B cell (primary cell): ENCODE results near the gene ORAI3. TPM values are rescaled to one million over a fixed set of nuclear protein-coding genes. Genes with fewer than 3 reads are reported as not detected.

Experiments used
- ATAC-seq: fragments of 200-7000 bp; cut with Tn5 transposase; one replicate; pipeline ENCODE4 v1.10.0; 2021; ENCODE audit warnings: low read depth, mild to moderate bottlenecking, moderate number of reproducible peaks, moderate library complexity
- CTCF ChIA-PET: fragments of 350-600 bp; sonication (Branson Sonifier 250); formaldehyde crosslinking; loops from one replicate; lab custom pipeline; 2021; ENCODE audit warnings: antibody characterized with exemption, inconsistent platforms; lab: Charles Lee
- POLR2A ChIA-PET: fragments of 350-600 bp; sonication (Branson Sonifier 250); formaldehyde crosslinking; loops from one replicate; lab custom pipeline; 2021; ENCODE audit warnings: antibody characterized with exemption; lab: Charles Lee
- DNase-seq: peaks from one replicate; pipeline ENCODE4 v3.0.0; 2013
- H2AFZ ChIP-seq: 2 replicates; pipeline ENCODE4 v1.6.1; 2012; ENCODE audit warnings: mild to moderate bottlenecking, low read depth, low read length; ENCODE audit not compliant: insufficient read depth, poor library complexity, severe bottlenecking
- H3K27ac ChIP-seq, 2 donors: 1 replicate in 1 of 2; 2 replicates in 1 of 2; pipeline ENCODE4 v1.5.1; 2012 to 2013; ENCODE audit warnings: low read length in 2 of 2, mild to moderate bottlenecking in 2 of 2, moderate library complexity in 1 of 2
- H3K27me3 ChIP-seq, 4 experiments: fragments of 200-600 bp in 1 of 4; sonication (generic) in 1 of 4; replicated peaks in 1 of 4; 1 replicate in 2 of 4; 2 replicates in 2 of 4; pipeline versions ENCODE4 v1.6.1 to v1.7.0; 2013 to 2016; ENCODE audit warnings: low read length in 3 of 4, mild to moderate bottlenecking in 2 of 4, mixed read lengths in 1 of 4, moderate library complexity in 1 of 4; ENCODE audit not compliant: insufficient read depth in 4 of 4, control insufficient read depth in 3 of 4; ENCODE audit errors: control extremely low read depth in 1 of 4
- H3K36me3 ChIP-seq, 2 experiments: replicated peaks in 1 of 2; 1 replicate in 1 of 2; 2 replicates in 1 of 2; pipeline versions ENCODE4 v1.6.1 to v1.7.1; 2013; ENCODE audit warnings: low read length in 1 of 2; ENCODE audit not compliant: insufficient read depth in 2 of 2, control insufficient read depth in 1 of 2; ENCODE audit errors: control extremely low read depth in 1 of 2, extremely low read depth in 1 of 2
- H3K4me1 ChIP-seq, 2 donors: fragments of 200-600 bp in 1 of 2; sonication (generic) in 1 of 2; 1 replicate in 1 of 2; 2 replicates in 1 of 2; pipeline versions ENCODE4 v1.5.1 to v1.6.1; 2013 to 2017; ENCODE audit warnings: low read length in 2 of 2; ENCODE audit not compliant: control insufficient read depth in 2 of 2, insufficient read depth in 2 of 2
- H3K4me2 ChIP-seq: replicated peaks from 2 replicates; pipeline ENCODE3; 2012; ENCODE audit warnings: mild to moderate bottlenecking, low read depth, low read length; ENCODE audit not compliant: poor library complexity, severe bottlenecking
- H3K4me3 ChIP-seq, 5 experiments: fragments of 200-600 bp in 1 of 5; sonication (generic) in 1 of 5; 1 replicate in 3 of 5; 2 replicates in 2 of 5; pipeline versions ENCODE4 v1.5.1 to v1.7.0; 2011 to 2016; ENCODE audit warnings: low read length in 4 of 5, mild to moderate bottlenecking in 4 of 5, low read depth in 2 of 5, control low read depth in 1 of 5, moderate library complexity in 1 of 5; ENCODE audit not compliant: insufficient read depth in 1 of 5; ENCODE audit errors: control extremely low read depth in 1 of 5, extremely low read depth in 1 of 5
- H3K79me2 ChIP-seq: fragments of 200-600 bp; sonication (generic); one replicate; pipeline ENCODE4 v1.6.0; 2016; ENCODE audit warnings: low read length; ENCODE audit not compliant: control insufficient read depth, insufficient read depth
- H3K9ac ChIP-seq: fragments of 200-600 bp; sonication (generic); 2 replicates; pipeline ENCODE4 v1.6.1; 2017; ENCODE audit warnings: mild to moderate bottlenecking, low read length, moderate library complexity
- H3K9me3 ChIP-seq, 3 donors: one replicate each; pipeline versions ENCODE4 v1.6.1 to v1.7.1; 2013; ENCODE audit warnings: low read length in 2 of 3; ENCODE audit not compliant: control insufficient read depth in 2 of 3, insufficient read depth in 1 of 3; ENCODE audit errors: control extremely low read depth in 1 of 3
- H4K20me1 ChIP-seq: 2 replicates; pipeline ENCODE4 v1.6.0; 2012; ENCODE audit warnings: mild to moderate bottlenecking, low read length; ENCODE audit not compliant: insufficient read depth, control insufficient read depth, poor library complexity, severe bottlenecking
- H3K27ac Mint-ChIP-seq: one replicate; pipeline ENCODE4 v1.8.0; 2021; ENCODE audit warnings: mixed read lengths
- H3K27me3 Mint-ChIP-seq: one replicate; pipeline ENCODE4 v1.8.0; 2021; ENCODE audit warnings: mixed read lengths
- H3K4me1 Mint-ChIP-seq: one replicate; pipeline ENCODE4 v1.8.0; 2021; ENCODE audit warnings: mixed read lengths
- H3K4me3 Mint-ChIP-seq: one replicate; pipeline ENCODE4 v1.8.0; 2021; ENCODE audit warnings: mixed read lengths
- H3K9me3 Mint-ChIP-seq: one replicate; pipeline ENCODE4 v1.8.0; 2022; ENCODE audit warnings: mixed read lengths; ENCODE audit not compliant: insufficient read depth
- EZH2 ChIP-seq: IDR thresholded peaks from 2 replicates; pipeline ENCODE4 v1.6.1; 2012; ENCODE audit warnings: borderline replicate concordance, low read depth, mild to moderate bottlenecking, moderate library complexity, low read length; ENCODE audit not compliant: insufficient read depth, poor library complexity, severe bottlenecking
- WGBS: methylation state at CpG from one replicate; pipeline ENCODE4 v1.1.5; 2013; ENCODE audit warnings: missing lambda C conversion rate; ENCODE audit not compliant: insufficient coverage; 5-methylcytosine and 5-hydroxymethylcytosine counted together
- intact Hi-C: fragments of 100-400 bp; cut with micrococcal nuclease; formaldehyde crosslinking; loops from one replicate; pipeline ENCODE4 v1.10.0; 2022
- polyA plus RNA-seq: library from polyadenylated mRNA; depleted of rRNA; stranded (reverse); fragments of >200 nt; gene quantifications from 2 replicates; pipeline ENCODE4 v1.2.3, GENCODE V29; 2012
- total RNA-seq, 2 donors: library from RNA; stranded (reverse); fragments of 120-200 nt in 1 of 2; gene quantifications; 1 replicate in 1 of 2; 2 replicates in 1 of 2; pipeline versions ENCODE4 v1.2.3 to v1.2.4, GENCODE V29; 2013 to 2022
- TF ChIP-seq, protein P1 (sequence below): fragments of 200-600 bp; IDR thresholded peaks from one replicate; pipeline ENCODE4 v1.8.0; 2022; ENCODE audit warnings: antibody characterized with exemption, mild to moderate bottlenecking

Gene ORAI3
- total and polyA plus RNA-seq, 2 donors (not counting 1 experiment from before 2014, with no cell fraction given): 32.2 to 51.8 TPM

DNA sequence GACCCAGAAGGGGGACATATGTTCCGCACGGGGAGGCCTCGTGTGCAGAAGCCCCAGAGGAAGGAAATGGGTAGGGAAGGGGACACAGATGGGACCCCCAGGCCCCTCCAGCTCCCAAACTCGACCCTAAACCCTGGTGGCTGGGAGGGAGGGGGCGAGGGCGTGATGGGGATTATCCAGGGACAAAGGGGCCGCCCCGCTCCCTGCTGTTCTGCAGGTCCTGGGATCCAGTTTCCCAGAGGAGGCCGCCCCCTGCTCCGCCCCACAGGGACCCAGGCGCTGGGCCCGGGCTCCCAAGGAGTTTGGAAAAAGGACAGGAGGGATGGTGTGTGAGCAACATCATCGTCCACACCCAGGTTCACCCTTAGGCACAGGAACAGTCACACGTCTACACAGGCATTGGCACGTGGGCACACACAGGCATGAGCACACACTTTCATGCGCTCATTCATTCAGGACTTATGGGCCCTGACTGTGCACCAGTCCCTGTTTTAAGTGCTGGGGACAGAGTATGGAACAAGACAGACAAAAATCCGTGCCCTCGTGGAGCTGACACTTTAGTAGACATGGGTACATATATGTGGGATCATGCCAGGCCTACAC lies 38.3 kb upstream of the ORAI3 start:
- Histone ChIP-seq H3K9ac (no peak overlapping the region), H3K36me3 (no peaks in the 10 kb centered on the region), H2AFZ (no peak overlapping the region), H3K9me3 (no peaks in the 10 kb centered on the region), H3K4me2 (no peak overlapping the region), H3K4me3 (no peak overlapping the region), H4K20me1 (no peaks in the 10 kb centered on the region), H3K4me1 (no peaks in the 10 kb centered on the region), H3K27ac (no peak overlapping the region), H3K79me2 (no peaks in the 10 kb centered on the region), H3K27me3 (no peaks in the 10 kb centered on the region)
- no peak for ATAC-seq
- TF ChIP-seq, protein P1, sequence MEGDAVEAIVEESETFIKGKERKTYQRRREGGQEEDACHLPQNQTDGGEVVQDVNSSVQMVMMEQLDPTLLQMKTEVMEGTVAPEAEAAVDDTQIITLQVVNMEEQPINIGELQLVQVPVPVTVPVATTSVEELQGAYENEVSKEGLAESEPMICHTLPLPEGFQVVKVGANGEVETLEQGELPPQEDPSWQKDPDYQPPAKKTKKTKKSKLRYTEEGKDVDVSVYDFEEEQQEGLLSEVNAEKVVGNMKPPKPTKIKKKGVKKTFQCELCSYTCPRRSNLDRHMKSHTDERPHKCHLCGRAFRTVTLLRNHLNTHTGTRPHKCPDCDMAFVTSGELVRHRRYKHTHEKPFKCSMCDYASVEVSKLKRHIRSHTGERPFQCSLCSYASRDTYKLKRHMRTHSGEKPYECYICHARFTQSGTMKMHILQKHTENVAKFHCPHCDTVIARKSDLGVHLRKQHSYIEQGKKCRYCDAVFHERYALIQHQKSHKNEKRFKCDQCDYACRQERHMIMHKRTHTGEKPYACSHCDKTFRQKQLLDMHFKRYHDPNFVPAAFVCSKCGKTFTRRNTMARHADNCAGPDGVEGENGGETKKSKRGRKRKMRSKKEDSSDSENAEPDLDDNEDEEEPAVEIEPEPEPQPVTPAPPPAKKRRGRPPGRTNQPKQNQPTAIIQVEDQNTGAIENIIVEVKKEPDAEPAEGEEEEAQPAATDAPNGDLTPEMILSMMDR: no peak
- no peak for TF ChIP-seq EZH2
- WGBS: 81% methylated on average over 8 of the region's 18 CpGs
- Mint-ChIP-seq H3K4me1 (peaks cover 3% of the 10 kb centered on the region), H3K9me3 (no peaks in the 10 kb centered on the region), H3K27ac (no peak overlapping the region), H3K27me3 (no peaks in the 10 kb centered on the region), H3K4me3 (no peak overlapping the region)
- ChIA-PET POLR2A (interaction anchor here (0.6 kb wide), 1 partner anchor 192 kb away, joined by 4 read pairs; no protein-coding TSS in a partner anchor), CTCF (no interaction called here)
- intact Hi-C loops: no loop called here
- DNase-seq: no peak

DNA sequence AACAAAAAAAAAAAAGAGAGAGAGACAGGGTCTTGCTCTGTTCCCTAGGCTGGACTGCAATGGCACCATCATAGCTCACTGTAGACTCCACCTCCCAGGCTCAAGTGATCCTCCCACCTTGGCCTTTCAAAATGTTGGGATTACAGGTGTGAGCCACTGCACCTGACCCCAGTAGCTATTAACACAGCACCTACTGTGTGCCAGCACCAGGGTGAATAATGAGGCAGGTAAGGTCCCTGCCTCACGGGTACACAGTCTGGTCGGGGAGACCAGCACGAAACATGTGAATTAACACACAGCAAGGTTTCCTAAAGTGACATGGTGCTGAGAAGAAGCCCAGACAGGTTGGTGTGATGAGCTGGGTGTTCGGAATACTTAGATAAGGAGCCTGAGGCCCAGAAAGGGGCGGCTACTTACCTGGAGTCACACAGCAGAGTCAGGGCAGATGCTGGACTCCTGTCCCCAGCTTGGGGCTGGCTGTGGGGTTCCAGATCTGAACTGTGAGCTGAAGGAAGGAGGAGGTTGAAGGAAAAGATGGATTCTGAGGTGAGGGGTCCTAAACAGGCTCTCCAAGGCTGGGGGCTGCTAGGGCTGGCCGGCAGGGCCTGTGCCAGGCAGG lies 36.0 kb upstream of the ORAI3 start:
- Histone ChIP-seq H3K4me3 (no peak overlapping the region), H3K79me2 (no peaks in the 10 kb centered on the region), H3K27ac (no peak overlapping the region), H4K20me1 (no peaks in the 10 kb centered on the region), H3K4me2 (no peak overlapping the region), H2AFZ (no peak overlapping the region), H3K4me1 (no peaks in the 10 kb centered on the region), H3K27me3 (no peaks in the 10 kb centered on the region), H3K9me3 (no peaks in the 10 kb centered on the region), H3K36me3 (no peaks in the 10 kb centered on the region), H3K9ac (no peak overlapping the region)
- Mint-ChIP-seq H3K27me3 (no peaks in the 10 kb centered on the region), H3K4me3 (no peak overlapping the region), H3K4me1 (peaks cover 3% of the 10 kb centered on the region), H3K9me3 (no peaks in the 10 kb centered on the region), H3K27ac (no peak overlapping the region)
- POLR2A ChIA-PET: no interaction called here
- intact Hi-C loops: no loop called here
- TF ChIP-seq EZH2: no peak
- TF ChIP-seq, protein P1: no peak
- CTCF ChIA-PET: no interaction called here
- 98% methylated on average over 6 of the region's 6 CpGs for WGBS
- no peak for ATAC-seq
- DNase-seq: no peak
